ENCODE data around the gene POFUT1.
"Not testable (repeated sequence)": the region's sequence is repeated elsewhere in the genome, so short reads cannot be mapped to it uniquely, and the experiment has no call there.

Gene POFUT1

GRCh38 chr20:32189691-32190615 lies 17.7 kb upstream of the POFUT1 start:
- peak; percentile 82 for DNase-seq

GRCh38 chr20:32190616-32191415 lies 16.9 kb upstream of the POFUT1 start:
- DNase-seq, result peak; percentile 70

- no peak for DNase-seq
These were observed 16.3 kb upstream of the POFUT1 start for GRCh38 chr20:32191422-32191821.

GRCh38 chr20:32191873-32192272 lies 15.8 kb upstream of the POFUT1 start:
- no peak for DNase-seq

- no peak for DNase-seq
These were observed 15.0 kb upstream of the POFUT1 start for GRCh38 chr20:32192698-32193097.

- DNase-seq, result not testable (repeated sequence)
These were observed 14.3 kb upstream of the POFUT1 start for GRCh38 chr20:32193336-32193735.

GRCh38 chr20:32193996-32194395 lies 13.7 kb upstream of the POFUT1 start:
- DNase-seq, result no peak

- no peak for DNase-seq
These were observed 12.1 kb upstream of the POFUT1 start for GRCh38 chr20:32195581-32195980.

- not testable (repeated sequence) for DNase-seq
These were observed 11.1 kb upstream of the POFUT1 start for GRCh38 chr20:32196613-32197012.

GRCh38 chr20:32197136-32197535 lies 10.5 kb upstream of the POFUT1 start:
- DNase-seq, result not testable (repeated sequence)

GRCh38 chr20:32199006-32199405 lies 8.7 kb upstream of the POFUT1 start:
- no peak for DNase-seq

- no peak for DNase-seq
These were observed 6.2 kb upstream of the POFUT1 start for GRCh38 chr20:32201296-32201976.

GRCh38 chr20:32201977-32202363 lies 5.7 kb upstream of the POFUT1 start:
- DNase-seq, result no peak

- no peak for DNase-seq
These were observed 4.1 kb upstream of the POFUT1 start for GRCh38 chr20:32203356-32204204.

GRCh38 chr20:32204205-32205109 lies 3.2 kb upstream of the POFUT1 start:
- DNase-seq, result peak; percentile 84

- no peak for DNase-seq
These were observed 2.4 kb upstream of the POFUT1 start for GRCh38 chr20:32205110-32205842.

GRCh38 chr20:32205843-32206759 lies 1.6 kb upstream of the POFUT1 start:
- DNase-seq, result no peak

GRCh38 chr20:32206760-32207625 lies 687 bp upstream of the POFUT1 start:
- DNase-seq, result no peak
